IMR-90 (cell line): Measurements from ENCODE around the gene RPL10A. TPM values are rescaled to one million over a fixed set of nuclear protein-coding genes. Genes with fewer than 3 reads are reported as not detected.

Experiments
- ATAC-seq: fragments of 200-7000 bp; cut with Tn5 transposase; 2 replicates; pipeline ENCODE4 v1.9.1; 2020; ENCODE audit warnings: low read depth, mild to moderate bottlenecking, moderate library complexity
- BruUV-seq: library from RNA; stranded (reverse); fragments of 400-500 nt; replicated peaks from 2 replicates; lab custom pipeline; 2021; lab: Mats Ljungman, UMichigan
- CTCF ChIA-PET: fragments of 300-600 bp; formaldehyde crosslinking; extraction: SDS; loops from one replicate; lab custom pipeline; 2021; ENCODE audit warnings: antibody characterized with exemption; lab: Yijun Ruan, JAX
- POLR2A ChIA-PET: fragments of 300-600 bp; sonication (Branson Sonifier 250); formaldehyde crosslinking; loops from one replicate; lab custom pipeline; 2022; ENCODE audit warnings: antibody characterized with exemption; ENCODE audit not compliant: unreplicated experiment; lab: Charles Lee
- DNase-seq: peaks from one replicate; pipeline ENCODE4 v3.0.0; 2013
- H2AFZ ChIP-seq: replicated peaks from 2 replicates; pipeline ENCODE3; 2013; ENCODE audit warnings: low read length, mild to moderate bottlenecking; ENCODE audit not compliant: poor library complexity
- H2AK5ac ChIP-seq: 2 replicates; pipeline ENCODE4 v1.6.1; 2013; ENCODE audit warnings: low read depth, low read length, inconsistent platforms
- H2AK9ac ChIP-seq: replicated peaks from 2 replicates; pipeline ENCODE3; 2013; ENCODE audit warnings: mild to moderate bottlenecking, low read depth, low read length, moderate library complexity; ENCODE audit not compliant: poor library complexity
- H2BK120ac ChIP-seq: 2 replicates; pipeline ENCODE4 v1.6.1; 2013; ENCODE audit warnings: low read depth, low read length, inconsistent platforms
- H2BK15ac ChIP-seq: 3 replicates; pipeline ENCODE4 v1.6.1; 2013; ENCODE audit warnings: low read depth, low read length, inconsistent platforms
- H2BK20ac ChIP-seq: 2 replicates; pipeline ENCODE4 v1.6.1; 2013; ENCODE audit warnings: low read depth, mild to moderate bottlenecking, inconsistent platforms, low read length, moderate library complexity
- H2BK5ac ChIP-seq: 2 replicates; pipeline ENCODE4 v1.6.1; 2013; ENCODE audit warnings: mild to moderate bottlenecking, low read depth, low read length, inconsistent platforms; ENCODE audit not compliant: poor library complexity, severe bottlenecking
- H3K14ac ChIP-seq: replicated peaks from 2 replicates; pipeline ENCODE4 v1.6.1; 2013; ENCODE audit warnings: low read depth, low read length, inconsistent platforms
- H3K18ac ChIP-seq: 2 replicates; pipeline ENCODE4 v1.6.1; 2013; ENCODE audit warnings: low read depth, low read length, control low read depth
- H3K23ac ChIP-seq: 2 replicates; pipeline ENCODE4 v1.6.1; 2013; ENCODE audit warnings: low read depth, low read length, inconsistent platforms
- H3K27ac ChIP-seq: 2 replicates; pipeline ENCODE4 v1.5.1; 2013; ENCODE audit warnings: mild to moderate bottlenecking, control low read depth, low read length; ENCODE audit not compliant: insufficient read depth
- H3K27me3 ChIP-seq: 2 replicates; pipeline ENCODE4 v1.6.1; 2013; ENCODE audit warnings: low read length; ENCODE audit not compliant: control insufficient read depth, insufficient read depth
- H3K36me3 ChIP-seq: 2 replicates; pipeline ENCODE4 v1.6.1; 2013; ENCODE audit warnings: low read length, mixed read lengths; ENCODE audit not compliant: control insufficient read depth, insufficient read depth
- H3K4ac ChIP-seq: 2 replicates; pipeline ENCODE4 v1.6.1; 2013; ENCODE audit warnings: low read depth, low read length, inconsistent platforms
- H3K4me1 ChIP-seq: 2 replicates; pipeline ENCODE4 v1.6.1; 2013; ENCODE audit warnings: low read length, mixed read lengths; ENCODE audit not compliant: control insufficient read depth, insufficient read depth
- H3K4me2 ChIP-seq: 2 replicates; pipeline ENCODE4 v1.6.1; 2013; ENCODE audit warnings: low read depth, mild to moderate bottlenecking, control low read depth, low read length, moderate library complexity
- H3K4me3 ChIP-seq: 2 replicates; pipeline ENCODE4 v1.5.1; 2013; ENCODE audit warnings: low read depth, mild to moderate bottlenecking, control low read depth, low read length, moderate library complexity; ENCODE audit not compliant: insufficient read depth
- H3K56ac ChIP-seq: 2 replicates; pipeline ENCODE4 v1.6.1; 2013; ENCODE audit warnings: low read length, inconsistent platforms; ENCODE audit not compliant: insufficient read depth; ENCODE audit errors: extremely low read depth
- H3K79me1 ChIP-seq, 2 experiments: 2 replicates each; pipeline ENCODE4 v1.6.1; 2013; ENCODE audit warnings: low read length in 2 of 2, inconsistent platforms in 1 of 2, low read depth in 1 of 2
- H3K9ac ChIP-seq: 2 replicates; pipeline ENCODE4 v1.6.1; 2013; ENCODE audit warnings: low read depth, low read length, control low read depth
- H3K9me1 ChIP-seq: 2 replicates; pipeline ENCODE4 v1.6.1; 2013; ENCODE audit warnings: low read length, inconsistent platforms; ENCODE audit not compliant: insufficient read depth
- H3K9me3 ChIP-seq: 2 replicates; pipeline ENCODE4 v1.6.1; 2013; ENCODE audit warnings: low read length; ENCODE audit not compliant: control insufficient read depth, insufficient read depth
- H4K20me1 ChIP-seq: 2 replicates; pipeline ENCODE4 v1.6.1; 2013; ENCODE audit warnings: low read length, inconsistent platforms; ENCODE audit not compliant: insufficient read depth
- H4K5ac ChIP-seq: 2 replicates; pipeline ENCODE4 v1.6.1; 2013; ENCODE audit warnings: mild to moderate bottlenecking, low read depth, low read length, control low read depth
- H4K8ac ChIP-seq, 2 experiments: 2 replicates each; pipeline ENCODE4 v1.6.1; 2013; ENCODE audit warnings: low read depth in 2 of 2, low read length in 2 of 2, control low read depth in 1 of 2, inconsistent platforms in 1 of 2
- H4K91ac ChIP-seq: 2 replicates; pipeline ENCODE4 v1.6.1; 2013; ENCODE audit warnings: low read depth, low read length, inconsistent platforms; ENCODE audit not compliant: insufficient read depth
- BHLHE40 ChIP-seq: fragments of 150-350 bp; IDR thresholded peaks from 2 replicates; pipeline ENCODE4 v1.6.1; 2016; ENCODE audit warnings: mild to moderate bottlenecking, low read depth, low read length
- CEBPB ChIP-seq: IDR thresholded peaks from 2 replicates; pipeline ENCODE4 v1.6.1; 2012; ENCODE audit warnings: low read depth, low read length, improper control_type of control experiment
- CHD1 ChIP-seq: IDR thresholded peaks from 2 replicates; pipeline ENCODE4 v1.6.1; 2012; ENCODE audit warnings: low read depth, low read length, improper control_type of control experiment
- CTCF ChIP-seq: conservative IDR thresholded peaks from 2 replicates; pipeline ENCODE4 v1.5.1; 2012; ENCODE audit warnings: mild to moderate bottlenecking, low read depth, low read length, improper control_type of control experiment
- ELK1 ChIP-seq: fragments of 150-350 bp; IDR thresholded peaks from 2 replicates; pipeline ENCODE4 v1.6.1; 2016; ENCODE audit warnings: low read depth, mild to moderate bottlenecking, low read length, moderate library complexity, borderline replicate concordance
- FOS ChIP-seq: fragments of 150-350 bp; IDR thresholded peaks from 2 replicates; pipeline ENCODE4 v1.6.1; 2016; ENCODE audit warnings: low read depth, low read length
- MAFK ChIP-seq: IDR thresholded peaks from 2 replicates; pipeline ENCODE4 v1.6.1; 2012; ENCODE audit warnings: low read depth, low read length, improper control_type of control experiment
- MAZ ChIP-seq: IDR thresholded peaks from 2 replicates; pipeline ENCODE4 v1.6.1; 2012; ENCODE audit warnings: low read depth, mild to moderate bottlenecking, low read length, improper control_type of control experiment, moderate library complexity, borderline replicate concordance
- MXI1 ChIP-seq: IDR thresholded peaks from 2 replicates; pipeline ENCODE4 v1.6.1; 2012; ENCODE audit warnings: low read depth, mild to moderate bottlenecking, low read length, moderate library complexity, borderline replicate concordance
- NFE2L2 ChIP-seq: fragments of 150-350 bp; IDR thresholded peaks from 2 replicates; pipeline ENCODE4 v1.6.1; 2016; ENCODE audit warnings: low read depth, mild to moderate bottlenecking, low read length
- POLR2A ChIP-seq: IDR thresholded peaks from 2 replicates; pipeline ENCODE4 v1.6.1; 2012; ENCODE audit warnings: mild to moderate bottlenecking, low read depth, low read length
- RAD21 ChIP-seq: IDR thresholded peaks from 2 replicates; pipeline ENCODE4 v1.6.1; 2012; ENCODE audit warnings: low read length, improper control_type of control experiment
- RCOR1 ChIP-seq: IDR thresholded peaks from 2 replicates; pipeline ENCODE4 v1.6.1; 2012; ENCODE audit warnings: mild to moderate bottlenecking, low read length, improper control_type of control experiment; ENCODE audit not compliant: insufficient replicate concordance
- RFX5 ChIP-seq: IDR thresholded peaks from 2 replicates; pipeline ENCODE4 v1.8.0; 2012; ENCODE audit warnings: low read depth, mild to moderate bottlenecking, low read length, moderate library complexity
- SMC3 ChIP-seq: fragments of 150-350 bp; IDR thresholded peaks from 2 replicates; pipeline ENCODE4 v1.6.1; 2016; ENCODE audit warnings: low read depth, mild to moderate bottlenecking, antibody characterized with exemption, low read length, moderate library complexity
- USF2 ChIP-seq: fragments of 150-350 bp; IDR thresholded peaks from 2 replicates; pipeline ENCODE4 v1.6.1; 2017; ENCODE audit warnings: mild to moderate bottlenecking, antibody characterized with exemption, low read length, low read depth
- WGBS, 2 experiments: methylation state at CpG; one replicate each; pipeline versions ENCODE4 v1.1.5 to v1.1.7; 2013; ENCODE audit warnings: missing lambda C conversion rate in 2 of 2; ENCODE audit not compliant: insufficient read length in 1 of 2; ENCODE audit errors: extremely low coverage in 2 of 2; 5-methylcytosine and 5-hydroxymethylcytosine counted together
- dilution Hi-C: fragments of 300-500 bp; cut with HindIII; formaldehyde crosslinking; loops from one replicate; pipeline ENCODE4 v1.14.3; 2018; ENCODE audit warnings: low sequenced_read_pairs; ENCODE audit not compliant: unreplicated experiment
- in situ Hi-C: fragments of 300-500 bp; cut with MboI; formaldehyde crosslinking; loops from 3 replicates; pipeline ENCODE4 v1.14.3; 2019; ENCODE audit warnings: low sequenced_read_pairs, inconsistent platforms, mixed read lengths
- intact Hi-C: fragments of 100-400 bp; cut with micrococcal nuclease; formaldehyde crosslinking; loops from 2 replicates; pipeline ENCODE4 v1.10.0; 2022
- polyA plus RNA-seq, 3 experiments: library from polyadenylated mRNA; depleted of rRNA; stranded (reverse); fragments of >200 nt; gene quantifications; 2 replicates each; pipeline ENCODE4 v1.2.3, GENCODE V29; 2012; ENCODE audit warnings: low replicate concordance in 1 of 3
- total RNA-seq: library from RNA; depleted of rRNA; stranded (reverse); fragments of >200 nt; gene quantifications from 2 replicates; pipeline ENCODE4 v1.2.3, GENCODE V29; 2012

Gene RPL10A
- total and polyA plus RNA-seq, 2 of the 4 experiments (the other 2 are of a cell fraction) = 2,310 to 3,153 TPM

- no peak overlapping the region for H3K56ac ChIP-seq
- peak overlapping the region; percentile 88 for H4K5ac ChIP-seq
- ChIA-PET POLR2A (interaction anchor here (1.0 kb wide), 1 partner anchor 18 kb away, joined by 3 read pairs; no protein-coding TSS in a partner anchor), CTCF (interaction anchor here (1.3 kb wide), 1 partner anchor 8 kb away, joined by 3 read pairs; no protein-coding TSS in a partner anchor)
- no peak overlapping the region for H3K4me2 ChIP-seq
- peak overlapping the region; percentile 96 for H3K14ac ChIP-seq
- H3K27ac ChIP-seq = peak overlapping the region; percentile 98
- peak overlapping the region; percentile 97 for H3K4ac ChIP-seq
- no peaks in the 10 kb centered on the region for H3K27me3 ChIP-seq
- peaks cover 25% of the 10 kb centered on the region for H4K20me1 ChIP-seq
- H2AK9ac ChIP-seq = peak overlapping the region; percentile 48
- DNase-seq = no peak
- BruUV-seq = no TSS peak
- peak overlapping the region; percentile 92; the same call in 2 of the 3 replicates for H2BK15ac ChIP-seq
- peaks cover 72% of the 10 kb centered on the region for H3K4me1 ChIP-seq
- no peak overlapping the region for H3K4me3 ChIP-seq
- H2AFZ ChIP-seq = no peak overlapping the region
- no peaks in the 10 kb centered on the region for H3K9me3 ChIP-seq
- TF ChIP-seq BHLHE40 (no peak), POLR2A (no peak), RAD21 (no peak), MXI1 (no peak), RFX5 (no peak), ELK1 (no peak), CEBPB (no peak), FOS (no peak), NFE2L2 (no peak), MAFK (no peak), MAZ (no peak), SMC3 (no peak), RCOR1 (no peak), CTCF (no peak), CHD1 (no peak), USF2 (no peak)
- H2BK20ac ChIP-seq = peak overlapping the region; percentile 9
- peak overlapping the region; percentile 64 to 93; a peak in 3 of 4 replicates for H4K8ac ChIP-seq
- H4K91ac ChIP-seq = peak overlapping the region; percentile 97
- H3K9me1 ChIP-seq = peaks cover 41% of the 10 kb centered on the region
- peaks cover 45 to 96% of the 10 kb centered on the region in 2 experiments for H3K79me1 ChIP-seq
- WGBS, 2 experiments = no CpG with 5 or more reads among the region's 1 CpG
- H3K23ac ChIP-seq = peak overlapping the region; percentile 35; the same call in 1 of the 2 replicates
- dilution Hi-C loops (no loop called here), in situ Hi-C loops (no loop called here), intact Hi-C loops (no loop called here)
- peaks cover 21% of the 10 kb centered on the region for H3K36me3 ChIP-seq
- H2AK5ac ChIP-seq = peak overlapping the region; percentile 98
- peak overlapping the region; percentile 97; the same call in 1 of the 2 replicates for H3K18ac ChIP-seq
- H3K9ac ChIP-seq = peak overlapping the region; percentile 94
- ATAC-seq = no peak
- peak overlapping the region; percentile 89 for H2BK120ac ChIP-seq
- H2BK5ac ChIP-seq = peak overlapping the region; percentile 95
Measured at GRCh38 chr6:35489066-35489465, 20.9 kb downstream of the RPL10A start.
